Measurements from ENCODE around the gene IGF2.

The IGF2 gene

GRCh38 chr11:2139621-2140337 is 590 bp upstream of the IGF2 start:
- H3K9me3 Mint-ChIP-seq, result no peaks in the 10 kb centered on the region
- H3K4me1 Mint-ChIP-seq, result peaks cover 35% of the 10 kb centered on the region
- H3K36me3 Mint-ChIP-seq (ENCODE audit: low read depth), result no peaks in the 10 kb centered on the region
- no peak for DNase-seq
- no peak overlapping the region for H3K27ac Mint-ChIP-seq
- peaks cover 59% of the 10 kb centered on the region for H3K27me3 Mint-ChIP-seq
- no peak overlapping the region for H3K4me3 Mint-ChIP-seq
- no peak for ATAC-seq

- no peak for DNase-seq
- Mint-ChIP-seq H3K36me3 (ENCODE audit: low read depth) (no peaks in the 10 kb centered on the region), H3K4me1 (peaks cover 29% of the 10 kb centered on the region), H3K27me3 (peaks cover 62% of the 10 kb centered on the region), H3K9me3 (no peaks in the 10 kb centered on the region), H3K4me3 (peak overlapping the region; percentile 34), H3K27ac (no peak overlapping the region)
- no peak for ATAC-seq
These were observed 612 bp downstream of the IGF2 start for GRCh38 chr11:2138431-2139122.

GRCh38 chr11:2138068-2138430 is 1.1 kb downstream of the IGF2 start:
- Mint-ChIP-seq H3K36me3 (ENCODE audit: low read depth) (no peaks in the 10 kb centered on the region), H3K9me3 (no peaks in the 10 kb centered on the region), H3K4me1 (peaks cover 23% of the 10 kb centered on the region), H3K27me3 (peaks cover 62% of the 10 kb centered on the region), H3K27ac (no peak overlapping the region), H3K4me3 (no peak overlapping the region)
- no peak for DNase-seq
- ATAC-seq, result no peak

GRCh38 chr11:2137202-2138067 is 1.8 kb downstream of the IGF2 start:
- peaks cover 60% of the 10 kb centered on the region for H3K27me3 Mint-ChIP-seq
- no peak overlapping the region for H3K4me3 Mint-ChIP-seq
- H3K27ac Mint-ChIP-seq, result no peak overlapping the region
- no peaks in the 10 kb centered on the region for H3K36me3 Mint-ChIP-seq (ENCODE audit: low read depth)
- DNase-seq (no peak), ATAC-seq (no peak)
- no peaks in the 10 kb centered on the region for H3K9me3 Mint-ChIP-seq
- H3K4me1 Mint-ChIP-seq, result peaks cover 17% of the 10 kb centered on the region

GRCh38 chr11:2136952-2137201 is 2.3 kb downstream of the IGF2 start:
- H3K4me3 Mint-ChIP-seq, result no peak overlapping the region
- peaks cover 60% of the 10 kb centered on the region for H3K27me3 Mint-ChIP-seq
- H3K4me1 Mint-ChIP-seq, result peaks cover 12% of the 10 kb centered on the region

GRCh38 chr11:2136209-2136951 is 2.8 kb downstream of the IGF2 start:
- ATAC-seq (no peak), DNase-seq (no peak)
- no peaks in the 10 kb centered on the region for H3K9me3 Mint-ChIP-seq
- H3K27me3 Mint-ChIP-seq, result peaks cover 61% of the 10 kb centered on the region
- no peak overlapping the region for H3K27ac Mint-ChIP-seq
- H3K4me1 Mint-ChIP-seq, result peaks cover 9% of the 10 kb centered on the region
- no peaks in the 10 kb centered on the region for H3K36me3 Mint-ChIP-seq (ENCODE audit: low read depth)
- H3K4me3 Mint-ChIP-seq, result no peak overlapping the region

More at GRCh38 chr11:2136952-2137201, 2.3 kb downstream of the IGF2 start:
- Mint-ChIP-seq H3K27ac (no peak overlapping the region), H3K9me3 (no peaks in the 10 kb centered on the region), H3K36me3 (ENCODE audit: low read depth) (no peaks in the 10 kb centered on the region)
- ATAC-seq (no peak), DNase-seq (no peak)

GRCh38 chr11:2135648-2136201 is 3.5 kb downstream of the IGF2 start:
- Mint-ChIP-seq H3K9me3 (no peaks in the 10 kb centered on the region), H3K36me3 (ENCODE audit: low read depth) (no peaks in the 10 kb centered on the region), H3K27me3 (peaks cover 62% of the 10 kb centered on the region), H3K4me3 (no peak overlapping the region), H3K4me1 (peaks cover 5% of the 10 kb centered on the region), H3K27ac (no peak overlapping the region)
- ATAC-seq (no peak), DNase-seq (no peak)

GRCh38 chr11:2135018-2135569 is 4.1 kb downstream of the IGF2 start:
- Mint-ChIP-seq H3K4me1 (peaks cover 5% of the 10 kb centered on the region), H3K36me3 (ENCODE audit: low read depth) (no peaks in the 10 kb centered on the region), H3K9me3 (no peaks in the 10 kb centered on the region), H3K27me3 (peaks cover 63% of the 10 kb centered on the region), H3K4me3 (no peak overlapping the region), H3K27ac (no peak overlapping the region)
- no peak for DNase-seq
- no peak for ATAC-seq

GRCh38 chr11:2134022-2135010 is 4.9 kb downstream of the IGF2 start:
- peaks cover 61% of the 10 kb centered on the region for H3K27me3 Mint-ChIP-seq
- no peaks in the 10 kb centered on the region for H3K36me3 Mint-ChIP-seq (ENCODE audit: low read depth)
- ATAC-seq (no peak), DNase-seq (no peak)
- H3K9me3 Mint-ChIP-seq, result no peaks in the 10 kb centered on the region
- H3K4me1 Mint-ChIP-seq, result peaks cover 5% of the 10 kb centered on the region
- no peak overlapping the region for H3K27ac Mint-ChIP-seq
- H3K4me3 Mint-ChIP-seq, result no peak overlapping the region

GRCh38 chr11:2133241-2134021 is 5.8 kb downstream of the IGF2 start:
- DNase-seq, result no peak
- Mint-ChIP-seq H3K27ac (no peak overlapping the region), H3K4me1 (peaks cover 5% of the 10 kb centered on the region), H3K36me3 (ENCODE audit: low read depth) (no peaks in the 10 kb centered on the region), H3K9me3 (no peaks in the 10 kb centered on the region), H3K4me3 (no peak overlapping the region), H3K27me3 (peaks cover 65% of the 10 kb centered on the region)
- no peak for ATAC-seq

GRCh38 chr11:2132874-2133240 is 6.3 kb downstream of the IGF2 start:
- ATAC-seq (no peak), DNase-seq (no peak)
- H3K4me3 Mint-ChIP-seq, result no peak overlapping the region
- H3K27ac Mint-ChIP-seq, result no peak overlapping the region
- H3K9me3 Mint-ChIP-seq, result no peaks in the 10 kb centered on the region
- no peaks in the 10 kb centered on the region for H3K36me3 Mint-ChIP-seq (ENCODE audit: low read depth)
- H3K4me1 Mint-ChIP-seq, result peaks cover 3% of the 10 kb centered on the region
- H3K27me3 Mint-ChIP-seq, result peaks cover 62% of the 10 kb centered on the region

GRCh38 chr11:2132246-2132645 is 6.9 kb downstream of the IGF2 start:
- H3K4me1 Mint-ChIP-seq, result no peaks in the 10 kb centered on the region
- no peak for ATAC-seq
- DNase-seq, result no peak
- H3K36me3 Mint-ChIP-seq (ENCODE audit: low read depth), result no peaks in the 10 kb centered on the region
- H3K27ac Mint-ChIP-seq, result no peak overlapping the region
- H3K9me3 Mint-ChIP-seq, result no peaks in the 10 kb centered on the region
- no peak overlapping the region for H3K4me3 Mint-ChIP-seq
- peaks cover 60% of the 10 kb centered on the region for H3K27me3 Mint-ChIP-seq
